H9 (cell line): ENCODE results near the gene HHEX. TPM values are rescaled to one million over a fixed set of nuclear protein-coding genes. Genes with fewer than 3 reads are reported as not detected.

Experiments used
- DNase-seq: peaks from one replicate; pipeline ENCODE4 v3.0.0-alpha.2; 2017
- H2AFZ ChIP-seq: one replicate; pipeline ENCODE4 v1.6.1; 2013; ENCODE audit warnings: mild to moderate bottlenecking, low read length, control low read depth, moderate library complexity
- H2AK5ac ChIP-seq: 2 replicates; pipeline ENCODE4 v1.6.1; 2013; ENCODE audit warnings: low read length, control low read depth, mixed read lengths; ENCODE audit not compliant: insufficient read length
- H2BK120ac ChIP-seq: one replicate; pipeline ENCODE4 v1.6.1; 2013; ENCODE audit warnings: low read depth, mild to moderate bottlenecking, low read length, control low read depth, inconsistent platforms; ENCODE audit not compliant: poor library complexity, severe bottlenecking
- H2BK12ac ChIP-seq: 2 replicates; pipeline ENCODE4 v1.6.1; 2013; ENCODE audit warnings: low read length, control low read depth, mixed read lengths, low read depth; ENCODE audit not compliant: insufficient read length
- H2BK15ac ChIP-seq: 2 replicates; pipeline ENCODE4 v1.6.1; 2013; ENCODE audit warnings: low read depth, low read length, control low read depth
- H2BK20ac ChIP-seq: one replicate; pipeline ENCODE4 v1.6.1; 2013; ENCODE audit warnings: low read depth, mild to moderate bottlenecking, low read length, control low read depth, inconsistent platforms; ENCODE audit not compliant: poor library complexity, severe bottlenecking
- H2BK5ac ChIP-seq: 2 replicates; pipeline ENCODE4 v1.6.1; 2013; ENCODE audit warnings: low read length, control low read depth, mixed read lengths; ENCODE audit not compliant: insufficient read length
- H3K14ac ChIP-seq: 2 replicates; pipeline ENCODE4 v1.6.1; 2013; ENCODE audit warnings: low read length, control low read depth; ENCODE audit not compliant: insufficient read depth
- H3K18ac ChIP-seq: 2 replicates; pipeline ENCODE4 v1.6.1; 2013; ENCODE audit warnings: low read depth, mild to moderate bottlenecking, mixed read lengths, low read length, control low read depth; ENCODE audit not compliant: insufficient read length
- H3K23ac ChIP-seq: 2 replicates; pipeline ENCODE4 v1.6.1; 2013; ENCODE audit warnings: low read length, control low read depth, mixed read lengths, low read depth; ENCODE audit not compliant: insufficient read length
- H3K23me2 ChIP-seq: 2 replicates; pipeline ENCODE4 v1.6.1; 2013; ENCODE audit warnings: low read depth, mild to moderate bottlenecking, mixed read lengths, low read length, control low read depth; ENCODE audit not compliant: insufficient read length, poor library complexity, severe bottlenecking
- H3K27ac ChIP-seq: 2 replicates; pipeline ENCODE4 v1.5.1; 2013; ENCODE audit warnings: low read length, control low read depth, mixed read lengths, low read depth; ENCODE audit not compliant: insufficient read length
- H3K27me3 ChIP-seq: 2 replicates; pipeline ENCODE4 v1.6.1; 2013; ENCODE audit warnings: low read length, control low read depth, inconsistent platforms; ENCODE audit not compliant: insufficient read depth
- H3K4ac ChIP-seq: 2 replicates; pipeline ENCODE4 v1.6.1; 2013; ENCODE audit warnings: low read depth, mild to moderate bottlenecking, control low read depth, inconsistent platforms, low read length, moderate library complexity
- H3K4me1 ChIP-seq: 2 replicates; pipeline ENCODE4 v1.6.1; 2013; ENCODE audit warnings: low read length, control low read depth, inconsistent platforms; ENCODE audit not compliant: insufficient read depth
- H3K4me2 ChIP-seq: 2 replicates; pipeline ENCODE4 v1.6.1; 2013; ENCODE audit warnings: low read length, control low read depth, mixed read lengths; ENCODE audit not compliant: insufficient read length, insufficient read depth
- H3K56ac ChIP-seq: 2 replicates; pipeline ENCODE4 v1.6.1; 2013; ENCODE audit warnings: low read depth, mild to moderate bottlenecking, mixed read lengths, low read length, control low read depth; ENCODE audit not compliant: insufficient read length
- H3K79me1 ChIP-seq: 2 replicates; pipeline ENCODE4 v1.6.1; 2013; ENCODE audit warnings: low read depth, mild to moderate bottlenecking, moderate library complexity, low read length, control low read depth, inconsistent platforms; ENCODE audit not compliant: insufficient read depth, poor library complexity, severe bottlenecking
- H3K79me2 ChIP-seq: 2 replicates; pipeline ENCODE4 v1.6.1; 2013; ENCODE audit warnings: low read length, control low read depth, inconsistent platforms; ENCODE audit not compliant: insufficient read depth
- H3K9ac ChIP-seq: 2 replicates; pipeline ENCODE4 v1.6.1; 2013; ENCODE audit warnings: low read length, control low read depth, mixed read lengths; ENCODE audit not compliant: insufficient read length; ENCODE audit errors: extremely low read depth
- H3K9me3 ChIP-seq: one replicate; pipeline ENCODE4 v1.6.1; 2013; ENCODE audit warnings: low read depth, low read length, inconsistent platforms; ENCODE audit not compliant: control insufficient read depth
- H3T11ph ChIP-seq: one replicate; pipeline ENCODE4 v1.6.1; 2013; ENCODE audit warnings: mild to moderate bottlenecking, low read length, control low read depth, inconsistent platforms
- H4K20me1 ChIP-seq: one replicate; pipeline ENCODE4 v1.6.1; 2013; ENCODE audit not compliant: control insufficient read depth, insufficient read length, insufficient read depth
- H4K5ac ChIP-seq: 2 replicates; pipeline ENCODE4 v1.6.1; 2013; ENCODE audit warnings: low read depth, mild to moderate bottlenecking, mixed read lengths, low read length, control low read depth; ENCODE audit not compliant: insufficient read length
- H4K8ac ChIP-seq: replicated peaks from 2 replicates; pipeline ENCODE4 v1.6.1; 2013; ENCODE audit warnings: low read length, control low read depth, mixed read lengths, low read depth; ENCODE audit not compliant: insufficient read length
- H4K91ac ChIP-seq: 2 replicates; pipeline ENCODE4 v1.6.1; 2013; ENCODE audit warnings: low read depth, mild to moderate bottlenecking, moderate library complexity, mixed read lengths, low read length, control low read depth; ENCODE audit not compliant: insufficient read length
- H3K27ac Mint-ChIP-seq, 3 experiments: 2 replicates in 2 of 3; 3 replicates in 1 of 3; pipeline ENCODE4 v1.8.0; 2020 to 2021; ENCODE audit warnings: mixed read lengths in 3 of 3, mild to moderate bottlenecking in 1 of 3, moderate library complexity in 1 of 3
- H3K27me3 Mint-ChIP-seq: 2 replicates; pipeline ENCODE4 v1.8.0; 2021; ENCODE audit warnings: low read depth, mild to moderate bottlenecking, moderate library complexity, mixed read lengths
- H3K36me3 Mint-ChIP-seq, 3 experiments: 2 replicates in 2 of 3; 3 replicates in 1 of 3; pipeline ENCODE4 v1.8.0; 2020 to 2021; ENCODE audit warnings: low read depth in 3 of 3, mixed read lengths in 3 of 3; ENCODE audit not compliant: insufficient read depth in 1 of 3
- H3K4me1 Mint-ChIP-seq, 2 experiments: 2 replicates each; pipeline ENCODE4 v1.8.0; 2020; ENCODE audit warnings: mixed read lengths in 2 of 2
- H3K4me3 Mint-ChIP-seq, 2 experiments: 2 replicates in 1 of 2; 3 replicates in 1 of 2; pipeline ENCODE4 v1.8.0; 2020 to 2021; ENCODE audit warnings: mild to moderate bottlenecking in 2 of 2, mixed read lengths in 2 of 2, moderate library complexity in 1 of 2
- H3K9me3 Mint-ChIP-seq, 2 experiments: 2 replicates in 1 of 2; 3 replicates in 1 of 2; pipeline ENCODE4 v1.8.0; 2020; ENCODE audit warnings: mild to moderate bottlenecking in 2 of 2, mixed read lengths in 2 of 2, moderate library complexity in 1 of 2
- CTCF ChIP-seq: fragments of 200-600 bp; sonication (generic); conservative IDR thresholded peaks from 3 replicates; pipeline ENCODE4 v1.8.0; 2021; ENCODE audit warnings: antibody characterized with exemption, mild to moderate bottlenecking
- WGBS: extraction: QIAGEN DNeasy Blood & Tissue Kit; methylation state at CpG from one replicate; pipeline ENCODE4 v1.1.7; 2013; ENCODE audit warnings: missing lambda C conversion rate, low lambda C conversion rate, mixed read lengths; ENCODE audit not compliant: insufficient read length; ENCODE audit errors: extremely low coverage; 5-methylcytosine and 5-hydroxymethylcytosine counted together
- total RNA-seq: library from RNA; stranded (reverse); gene quantifications from 2 replicates; pipeline ENCODE4 v1.2.1, GENCODE V29; 2021

HHEX gene
- total RNA-seq, 1 experiment from 2014 or later, result 2.2 TPM

GRCh38 chr10:92688927-92689662, 660 bp upstream of the HHEX start:
- H3K14ac ChIP-seq, result no peak overlapping the region
- peak; percentile 40; the same call in 2 of the 3 replicates for TF ChIP-seq CTCF
- peak overlapping the region; percentile 62 for H3K4me2 ChIP-seq
- Mint-ChIP-seq H3K4me1 (peaks cover 20 to 28% of the 10 kb centered on the region in 2 experiments), H3K9me3 (peaks cover 0 to 8% of the 10 kb centered on the region in 2 experiments; a peak in 3 of 5 replicates), H3K27ac (no peak overlapping the region), H3K27me3 (peaks cover 86% of the 10 kb centered on the region), H3K4me3 (peak overlapping the region; percentile 55 to 83), H3K36me3 (peaks cover 0 to 2% (median 0%) of the 10 kb centered on the region in 3 experiments; a peak in 2 of 7 replicates)
- WGBS, result no CpG with 5 or more reads among the region's 63 CpGs
- H4K5ac ChIP-seq, result no peak overlapping the region
- no peak overlapping the region for H2BK12ac ChIP-seq
- no peak overlapping the region for H2BK120ac ChIP-seq
- H3K27me3 ChIP-seq, result peaks cover 37% of the 10 kb centered on the region; the same call in 1 of the 2 replicates
- DNase-seq, result peak; percentile 61
- H4K8ac ChIP-seq, result no peak overlapping the region
- no peak overlapping the region for H3K56ac ChIP-seq
- H2BK5ac ChIP-seq, result no peak overlapping the region
- H3K23ac ChIP-seq, result no peak overlapping the region
- no peaks in the 10 kb centered on the region for H3K79me1 ChIP-seq
- H2BK15ac ChIP-seq, result no peak overlapping the region
- no peak overlapping the region for H3K18ac ChIP-seq
- no peaks in the 10 kb centered on the region for H3K9me3 ChIP-seq
- H3T11ph ChIP-seq, result no peak overlapping the region
- H3K4me1 ChIP-seq, result no peaks in the 10 kb centered on the region; the same call in 1 of the 2 replicates
- no peaks in the 10 kb centered on the region for H3K79me2 ChIP-seq
- H4K91ac ChIP-seq, result no peak overlapping the region
- no peak overlapping the region for H3K4ac ChIP-seq
- peaks cover 33% of the 10 kb centered on the region for H3K23me2 ChIP-seq
- no peak overlapping the region for H2AFZ ChIP-seq
- H4K20me1 ChIP-seq, result no peaks in the 10 kb centered on the region
- no peak overlapping the region for H3K27ac ChIP-seq
- H2BK20ac ChIP-seq, result no peak overlapping the region
- H2AK5ac ChIP-seq, result no peak overlapping the region
- no peak overlapping the region for H3K9ac ChIP-seq
